Small intestine (tissue), 7 donors: ENCODE data around the gene EEF1A1. TPM values are rescaled to one million over a fixed set of nuclear protein-coding genes. Genes with fewer than 3 reads are reported as not detected.
A peak's percentile ranks its signal among the peaks of the same experiment; 100 is the strongest.

Source experiments
- DNase-seq, 2 donors: peaks; one replicate each; pipeline versions ENCODE4 v3.0.0 to v3.0.0-alpha.2; 2013
- FAIRE-seq: peaks from 2 replicates; lab custom pipeline; 2012; peaks lifted over from hg19 to GRCh38; lab: Jason Lieb, UNC
- H3K27ac ChIP-seq, 3 donors: one replicate each; pipeline ENCODE4 v1.5.1; 2013; ENCODE audit warnings: low read length in 2 of 3, mild to moderate bottlenecking in 2 of 3, control low read depth in 1 of 3, inconsistent platforms in 1 of 3, low read depth in 1 of 3, moderate library complexity in 1 of 3
- H3K27me3 ChIP-seq, 3 donors: one replicate each; pipeline ENCODE4 v1.6.1; 2013; ENCODE audit warnings: low read length in 3 of 3, inconsistent platforms in 1 of 3; ENCODE audit not compliant: control insufficient read depth in 3 of 3, insufficient read depth in 3 of 3
- H3K36me3 ChIP-seq, 3 donors: one replicate each; pipeline ENCODE4 v1.6.1; 2013; ENCODE audit warnings: low read length in 3 of 3, inconsistent platforms in 1 of 3, low read depth in 1 of 3, mild to moderate bottlenecking in 1 of 3, moderate library complexity in 1 of 3; ENCODE audit not compliant: control insufficient read depth in 3 of 3, insufficient read depth in 2 of 3
- H3K4me1 ChIP-seq, 3 donors: one replicate each; pipeline ENCODE4 v1.6.1; 2013; ENCODE audit warnings: low read length in 2 of 3, inconsistent platforms in 1 of 3, low read depth in 1 of 3, mild to moderate bottlenecking in 1 of 3, moderate library complexity in 1 of 3; ENCODE audit not compliant: control insufficient read depth in 3 of 3, insufficient read depth in 2 of 3
- H3K4me3 ChIP-seq, 3 donors: one replicate each; pipeline ENCODE4 v1.5.1; 2013; ENCODE audit warnings: low read length in 3 of 3, control low read depth in 1 of 3, inconsistent platforms in 1 of 3, low read depth in 1 of 3, mild to moderate bottlenecking in 1 of 3, moderate library complexity in 1 of 3
- H3K9me3 ChIP-seq, 2 donors: one replicate each; pipeline ENCODE4 v1.6.1; 2013; ENCODE audit warnings: low read depth in 1 of 2, low read length in 1 of 2; ENCODE audit not compliant: control insufficient read depth in 2 of 2, insufficient read depth in 1 of 2
- WGBS, 3 donors: extraction: QIAGEN DNeasy Blood & Tissue Kit; methylation state at CpG; one replicate each; pipeline ENCODE4 v1.1.7; 2013; 5-methylcytosine and 5-hydroxymethylcytosine counted together
- polyA plus RNA-seq, 4 donors: library from polyadenylated mRNA; stranded (reverse) in 3 of 4; unstranded in 1 of 4; fragments of 200-250 nt in 3 of 4; fragments of 120-200 nt in 1 of 4; gene quantifications; one replicate each; pipeline versions ENCODE4 v1.2.1 to v1.2.3, GENCODE V29; 2013
- donor health status: healthy with polysubstance abuse.
- donor health status: control.
- donor health status: control.
- donor health status: Bipolar disorder and iron deficiency.
- donor health status: healthy.

EEF1A1 gene
- polyA plus RNA-seq, 4 donors: 6,538 to 18,065 (median 11,106) TPM

DNA sequence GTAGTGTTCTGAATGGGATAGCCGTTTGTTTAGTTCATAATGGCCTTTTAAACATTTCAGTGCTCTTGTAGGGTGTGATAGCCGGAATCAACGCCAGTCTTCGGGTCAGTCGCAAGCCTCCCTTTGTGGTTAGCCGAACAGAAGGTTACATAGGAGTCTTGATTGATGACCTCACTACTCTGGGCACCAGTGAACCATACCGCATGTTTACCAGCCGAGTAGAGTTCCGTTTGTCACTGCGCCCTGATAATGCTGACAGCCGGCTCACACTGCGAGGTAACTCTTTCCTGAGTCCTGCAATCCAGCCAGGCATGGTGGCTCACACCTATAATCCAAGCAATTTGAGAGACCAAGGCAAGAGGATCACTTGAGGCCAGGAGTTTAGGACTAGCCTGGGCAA, 38.9 kb downstream of the EEF1A1 start:
- FAIRE-seq (no peak), DNase-seq (no peak)
- peaks cover 11 to 66% (median 12%) of the 10 kb centered on the region in 3 donors for H3K36me3 ChIP-seq

DNA sequence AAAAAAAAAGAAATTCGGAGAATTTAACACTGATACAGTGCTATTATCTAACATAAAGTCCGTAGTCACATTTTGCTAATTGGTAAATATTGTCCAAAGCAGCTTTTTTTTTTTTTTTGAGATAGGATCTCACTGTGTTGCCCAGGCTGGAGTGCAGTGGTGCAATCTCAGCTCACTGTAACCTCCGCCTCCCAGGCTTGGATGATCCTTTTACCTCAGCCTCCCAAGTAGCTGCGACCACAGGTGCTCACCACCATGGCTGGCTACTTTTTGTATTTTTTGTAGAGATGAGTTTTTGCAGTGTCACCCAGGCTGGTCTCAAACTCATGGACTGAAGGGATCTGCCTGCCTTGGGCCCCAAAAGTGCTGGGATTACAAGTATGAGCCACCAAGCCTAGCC, 43.4 kb downstream of the EEF1A1 start:
- FAIRE-seq (no peak), DNase-seq (no peak)
- no peaks in the 10 kb centered on the region for H3K27me3 ChIP-seq
- no peaks in the 10 kb centered on the region for H3K4me1 ChIP-seq
- H3K4me3 ChIP-seq: no peak overlapping the region
- H3K9me3 ChIP-seq: no peaks in the 10 kb centered on the region
- H3K27ac ChIP-seq: no peak overlapping the region
- 93 to 98% (median 95%) methylated on average over 4 of the region's 4 CpGs for WGBS, 3 donors
- H3K36me3 ChIP-seq: peaks cover 26 to 77% (median 31%) of the 10 kb centered on the region in 3 donors

More for the DNA sequence above, 38.9 kb downstream of the EEF1A1 start:
- Histone ChIP-seq H3K9me3 (no peaks in the 10 kb centered on the region), H3K27me3 (no peaks in the 10 kb centered on the region), H3K4me1 (no peaks in the 10 kb centered on the region), H3K4me3 (no peak overlapping the region), H3K27ac (no peak overlapping the region)
- WGBS, 3 donors: 90 to 96% (median 94%) methylated on average over 12 of the region's 12 CpGs

DNA sequence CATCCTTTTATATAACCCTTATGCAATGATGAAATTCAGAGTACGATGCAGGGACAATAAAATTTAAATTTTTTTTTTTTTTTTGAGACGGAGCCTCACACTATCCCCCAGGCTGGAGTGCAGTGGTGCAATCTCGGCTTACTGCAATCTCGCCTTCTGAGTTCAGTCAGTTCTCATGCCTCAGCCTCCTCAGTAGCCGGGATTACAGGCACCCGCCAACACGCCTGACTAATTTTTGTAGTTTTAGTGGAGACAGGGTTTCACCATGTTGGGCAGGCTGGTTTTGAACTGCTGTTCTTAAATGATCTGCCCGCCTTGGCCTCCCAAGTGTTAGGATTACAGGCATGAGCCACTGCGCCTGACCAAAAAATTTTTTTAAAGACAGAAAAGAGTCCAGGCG, 44.1 kb downstream of the EEF1A1 start:
- WGBS, 3 donors: 92 to 97% (median 92%) methylated on average over 10 of the region's 10 CpGs
- peaks cover 21 to 73% (median 28%) of the 10 kb centered on the region in 3 donors for H3K36me3 ChIP-seq
- no peaks in the 10 kb centered on the region for H3K9me3 ChIP-seq
- FAIRE-seq (no peak), DNase-seq (no peak)
- H3K4me1 ChIP-seq: no peaks in the 10 kb centered on the region
- H3K27me3 ChIP-seq: no peaks in the 10 kb centered on the region
- no peak overlapping the region for H3K4me3 ChIP-seq
- no peak overlapping the region for H3K27ac ChIP-seq

DNA sequence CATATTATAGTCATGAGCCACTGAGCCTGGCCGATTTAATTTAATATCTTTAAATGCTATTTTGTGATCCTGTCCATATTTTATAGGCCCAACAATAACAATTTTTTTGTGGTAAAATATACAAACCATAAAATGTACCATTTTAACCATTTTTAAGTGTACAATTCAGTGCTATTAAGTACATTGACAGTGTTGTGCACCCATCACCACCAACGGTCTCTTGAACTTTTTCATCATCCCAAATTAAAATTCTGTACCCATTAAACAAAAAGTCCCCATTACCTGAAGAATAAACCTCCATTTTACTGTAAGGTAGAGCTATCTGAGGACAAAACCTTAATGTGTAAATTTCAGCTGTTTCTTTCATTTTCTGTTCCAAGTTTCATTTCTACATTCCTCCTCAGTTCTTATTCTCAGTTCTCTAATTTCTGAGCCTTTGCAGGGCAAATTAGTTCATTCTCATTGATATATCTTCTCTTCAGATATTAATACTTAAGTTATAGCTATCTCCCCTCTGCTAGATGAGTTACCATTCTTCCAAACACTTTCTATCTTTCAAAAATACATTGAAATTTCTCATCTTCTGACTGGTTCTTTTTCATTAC, 49.0 kb downstream of the EEF1A1 start:
- FAIRE-seq (no peak), DNase-seq (no peak)
- H3K4me3 ChIP-seq: no peak overlapping the region
- H3K27me3 ChIP-seq: no peaks in the 10 kb centered on the region
- peak overlapping the region in 1 of 3 donors; percentile 85 for H3K27ac ChIP-seq
- H3K36me3 ChIP-seq: peaks cover 24 to 70% (median 28%) of the 10 kb centered on the region in 3 donors
- WGBS, 3 donors: 76 to 88% (median 77%) methylated on average over 2 of the region's 2 CpGs
- no peaks in the 10 kb centered on the region for H3K9me3 ChIP-seq
- H3K4me1 ChIP-seq: no peaks in the 10 kb centered on the region

Other genes starting within 250 kb of the EEF1A1 start
- gene DPPA5, start 166.8 kb downstream of the EEF1A1 start, polyA plus RNA-seq: not detected
- gene KHDC3L, start 158.4 kb downstream of the EEF1A1 start, polyA plus RNA-seq: not detected
- gene OOEP, start 151.1 kb downstream of the EEF1A1 start, polyA plus RNA-seq: under 1 TPM in 2 of 4 donors, not detected in 2; 0.16 to 0.18 TPM
- 1 to 10 TPM in 1 of 4 donors, under 1 TPM in 2, not detected in 1; 0.38 to 1.6 (median 0.39) TPM for gene DDX43, start 126.2 kb downstream of the EEF1A1 start, polyA plus RNA-seq
- gene CGAS, start 68.7 kb downstream of the EEF1A1 start, polyA plus RNA-seq: 1 to 10 TPM in 3 of 4 donors, under 1 TPM in 1; 0.89 to 2.7 (median 2.3) TPM
- 10 to 100 TPM; 15.9 to 24.8 (median 18.2) TPM for gene MTO1, start 59.3 kb downstream of the EEF1A1 start, polyA plus RNA-seq
- gene SLC17A5, start 133.0 kb upstream of the EEF1A1 start, polyA plus RNA-seq: 100 to 1,000 TPM in 1 of 4 donors, 10 to 100 TPM in 1, 1 to 10 TPM in 2; 4.9 to 152 (median 11.5) TPM
- 1 to 10 TPM in 1 of 4 donors, under 1 TPM in 2, not detected in 1; under 0.01 to 3.3 (median 0.98) TPM for gene CD109, start 175.2 kb upstream of the EEF1A1 start, polyA plus RNA-seq